H9 (cell line): ENCODE results near the gene DOC2B. TPM values are rescaled to one million over a fixed set of nuclear protein-coding genes. Genes with fewer than 3 reads are reported as not detected.

Experiments used
- DNase-seq: peaks from one replicate; pipeline ENCODE4 v3.0.0-alpha.2; 2017
- H2AFZ ChIP-seq: one replicate; pipeline ENCODE4 v1.6.1; 2013; ENCODE audit warnings: mild to moderate bottlenecking, low read length, control low read depth, moderate library complexity
- H2AK5ac ChIP-seq: 2 replicates; pipeline ENCODE4 v1.6.1; 2013; ENCODE audit warnings: low read length, control low read depth, mixed read lengths; ENCODE audit not compliant: insufficient read length
- H2BK120ac ChIP-seq: one replicate; pipeline ENCODE4 v1.6.1; 2013; ENCODE audit warnings: low read depth, mild to moderate bottlenecking, low read length, control low read depth, inconsistent platforms; ENCODE audit not compliant: poor library complexity, severe bottlenecking
- H2BK12ac ChIP-seq: 2 replicates; pipeline ENCODE4 v1.6.1; 2013; ENCODE audit warnings: low read length, control low read depth, mixed read lengths, low read depth; ENCODE audit not compliant: insufficient read length
- H2BK15ac ChIP-seq: 2 replicates; pipeline ENCODE4 v1.6.1; 2013; ENCODE audit warnings: low read depth, low read length, control low read depth
- H2BK20ac ChIP-seq: one replicate; pipeline ENCODE4 v1.6.1; 2013; ENCODE audit warnings: low read depth, mild to moderate bottlenecking, low read length, control low read depth, inconsistent platforms; ENCODE audit not compliant: poor library complexity, severe bottlenecking
- H2BK5ac ChIP-seq: 2 replicates; pipeline ENCODE4 v1.6.1; 2013; ENCODE audit warnings: low read length, control low read depth, mixed read lengths; ENCODE audit not compliant: insufficient read length
- H3K14ac ChIP-seq: 2 replicates; pipeline ENCODE4 v1.6.1; 2013; ENCODE audit warnings: low read length, control low read depth; ENCODE audit not compliant: insufficient read depth
- H3K18ac ChIP-seq: 2 replicates; pipeline ENCODE4 v1.6.1; 2013; ENCODE audit warnings: low read depth, mild to moderate bottlenecking, mixed read lengths, low read length, control low read depth; ENCODE audit not compliant: insufficient read length
- H3K23ac ChIP-seq: 2 replicates; pipeline ENCODE4 v1.6.1; 2013; ENCODE audit warnings: low read length, control low read depth, mixed read lengths, low read depth; ENCODE audit not compliant: insufficient read length
- H3K23me2 ChIP-seq: 2 replicates; pipeline ENCODE4 v1.6.1; 2013; ENCODE audit warnings: low read depth, mild to moderate bottlenecking, mixed read lengths, low read length, control low read depth; ENCODE audit not compliant: insufficient read length, poor library complexity, severe bottlenecking
- H3K27ac ChIP-seq: 2 replicates; pipeline ENCODE4 v1.5.1; 2013; ENCODE audit warnings: low read length, control low read depth, mixed read lengths, low read depth; ENCODE audit not compliant: insufficient read length
- H3K27me3 ChIP-seq: 2 replicates; pipeline ENCODE4 v1.6.1; 2013; ENCODE audit warnings: low read length, control low read depth, inconsistent platforms; ENCODE audit not compliant: insufficient read depth
- H3K4ac ChIP-seq: 2 replicates; pipeline ENCODE4 v1.6.1; 2013; ENCODE audit warnings: low read depth, mild to moderate bottlenecking, control low read depth, inconsistent platforms, low read length, moderate library complexity
- H3K4me1 ChIP-seq: 2 replicates; pipeline ENCODE4 v1.6.1; 2013; ENCODE audit warnings: low read length, control low read depth, inconsistent platforms; ENCODE audit not compliant: insufficient read depth
- H3K4me2 ChIP-seq: 2 replicates; pipeline ENCODE4 v1.6.1; 2013; ENCODE audit warnings: low read length, control low read depth, mixed read lengths; ENCODE audit not compliant: insufficient read length, insufficient read depth
- H3K56ac ChIP-seq: 2 replicates; pipeline ENCODE4 v1.6.1; 2013; ENCODE audit warnings: low read depth, mild to moderate bottlenecking, mixed read lengths, low read length, control low read depth; ENCODE audit not compliant: insufficient read length
- H3K79me1 ChIP-seq: 2 replicates; pipeline ENCODE4 v1.6.1; 2013; ENCODE audit warnings: low read depth, mild to moderate bottlenecking, moderate library complexity, low read length, control low read depth, inconsistent platforms; ENCODE audit not compliant: insufficient read depth, poor library complexity, severe bottlenecking
- H3K79me2 ChIP-seq: 2 replicates; pipeline ENCODE4 v1.6.1; 2013; ENCODE audit warnings: low read length, control low read depth, inconsistent platforms; ENCODE audit not compliant: insufficient read depth
- H3K9ac ChIP-seq: 2 replicates; pipeline ENCODE4 v1.6.1; 2013; ENCODE audit warnings: low read length, control low read depth, mixed read lengths; ENCODE audit not compliant: insufficient read length; ENCODE audit errors: extremely low read depth
- H3K9me3 ChIP-seq: one replicate; pipeline ENCODE4 v1.6.1; 2013; ENCODE audit warnings: low read depth, low read length, inconsistent platforms; ENCODE audit not compliant: control insufficient read depth
- H3T11ph ChIP-seq: one replicate; pipeline ENCODE4 v1.6.1; 2013; ENCODE audit warnings: mild to moderate bottlenecking, low read length, control low read depth, inconsistent platforms
- H4K20me1 ChIP-seq: one replicate; pipeline ENCODE4 v1.6.1; 2013; ENCODE audit not compliant: control insufficient read depth, insufficient read length, insufficient read depth
- H4K5ac ChIP-seq: 2 replicates; pipeline ENCODE4 v1.6.1; 2013; ENCODE audit warnings: low read depth, mild to moderate bottlenecking, mixed read lengths, low read length, control low read depth; ENCODE audit not compliant: insufficient read length
- H4K8ac ChIP-seq: replicated peaks from 2 replicates; pipeline ENCODE4 v1.6.1; 2013; ENCODE audit warnings: low read length, control low read depth, mixed read lengths, low read depth; ENCODE audit not compliant: insufficient read length
- H4K91ac ChIP-seq: 2 replicates; pipeline ENCODE4 v1.6.1; 2013; ENCODE audit warnings: low read depth, mild to moderate bottlenecking, moderate library complexity, mixed read lengths, low read length, control low read depth; ENCODE audit not compliant: insufficient read length
- H3K27ac Mint-ChIP-seq, 3 experiments: 2 replicates in 2 of 3; 3 replicates in 1 of 3; pipeline ENCODE4 v1.8.0; 2020 to 2021; ENCODE audit warnings: mixed read lengths in 3 of 3, mild to moderate bottlenecking in 1 of 3, moderate library complexity in 1 of 3
- H3K27me3 Mint-ChIP-seq: 2 replicates; pipeline ENCODE4 v1.8.0; 2021; ENCODE audit warnings: low read depth, mild to moderate bottlenecking, moderate library complexity, mixed read lengths
- H3K36me3 Mint-ChIP-seq, 3 experiments: 2 replicates in 2 of 3; 3 replicates in 1 of 3; pipeline ENCODE4 v1.8.0; 2020 to 2021; ENCODE audit warnings: low read depth in 3 of 3, mixed read lengths in 3 of 3; ENCODE audit not compliant: insufficient read depth in 1 of 3
- H3K4me1 Mint-ChIP-seq, 2 experiments: 2 replicates each; pipeline ENCODE4 v1.8.0; 2020; ENCODE audit warnings: mixed read lengths in 2 of 2
- H3K4me3 Mint-ChIP-seq, 2 experiments: 2 replicates in 1 of 2; 3 replicates in 1 of 2; pipeline ENCODE4 v1.8.0; 2020 to 2021; ENCODE audit warnings: mild to moderate bottlenecking in 2 of 2, mixed read lengths in 2 of 2, moderate library complexity in 1 of 2
- H3K9me3 Mint-ChIP-seq, 2 experiments: 2 replicates in 1 of 2; 3 replicates in 1 of 2; pipeline ENCODE4 v1.8.0; 2020; ENCODE audit warnings: mild to moderate bottlenecking in 2 of 2, mixed read lengths in 2 of 2, moderate library complexity in 1 of 2
- WGBS: extraction: QIAGEN DNeasy Blood & Tissue Kit; methylation state at CpG from one replicate; pipeline ENCODE4 v1.1.7; 2013; ENCODE audit warnings: missing lambda C conversion rate, low lambda C conversion rate, mixed read lengths; ENCODE audit not compliant: insufficient read length; ENCODE audit errors: extremely low coverage; 5-methylcytosine and 5-hydroxymethylcytosine counted together
- total RNA-seq: library from RNA; stranded (reverse); gene quantifications from 2 replicates; pipeline ENCODE4 v1.2.1, GENCODE V29; 2021
- TF ChIP-seq, protein P1 (sequence below): fragments of 200-600 bp; sonication (generic); conservative IDR thresholded peaks from 3 replicates; pipeline ENCODE4 v1.8.0; 2021; ENCODE audit warnings: antibody characterized with exemption, mild to moderate bottlenecking

Gene DOC2B
- total RNA-seq, 1 experiment from 2014 or later, result 2.1 TPM

DNA sequence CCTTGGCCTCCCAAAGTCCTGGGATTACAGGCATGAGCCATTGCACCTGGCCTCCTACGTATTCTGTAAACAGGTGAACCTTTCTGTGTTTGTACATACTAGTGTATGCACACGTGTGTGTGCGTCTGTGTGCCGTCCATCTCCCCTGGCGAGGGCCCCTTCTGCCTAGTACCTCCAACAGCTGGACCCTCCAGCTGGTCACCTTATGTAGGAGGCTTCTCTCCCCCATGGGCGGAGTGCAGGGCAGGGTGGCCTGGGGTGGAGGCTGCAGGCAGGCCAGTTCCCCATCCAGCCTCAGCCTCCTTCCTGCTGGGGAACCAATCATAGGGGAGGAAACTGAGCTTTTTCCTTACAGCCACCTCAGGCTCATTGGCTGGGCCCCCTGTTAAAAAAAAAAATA, 24.4 kb upstream of the DOC2B start:
- Histone ChIP-seq H3K79me2 (no peaks in the 10 kb centered on the region), H3K14ac (no peak overlapping the region), H3K27me3 (no peaks in the 10 kb centered on the region), H3K27ac (no peak overlapping the region), H3K4me1 (no peaks in the 10 kb centered on the region), H3K18ac (no peak overlapping the region), H3K4ac (no peak overlapping the region), H2BK5ac (no peak overlapping the region), H2BK15ac (no peak overlapping the region), H3K23me2 (no peaks in the 10 kb centered on the region), H2BK120ac (no peak overlapping the region), H3K9ac (no peak overlapping the region), H4K91ac (no peak overlapping the region), H2BK20ac (no peak overlapping the region), H3K23ac (no peak overlapping the region), H2BK12ac (no peak overlapping the region), H4K5ac (no peak overlapping the region), H4K20me1 (no peaks in the 10 kb centered on the region), H4K8ac (no peak overlapping the region), H2AK5ac (no peak overlapping the region), H3K9me3 (no peaks in the 10 kb centered on the region), H3T11ph (no peak overlapping the region), H3K79me1 (no peaks in the 10 kb centered on the region), H3K4me2 (no peak overlapping the region), H2AFZ (no peak overlapping the region), H3K56ac (no peak overlapping the region)
- Mint-ChIP-seq H3K27me3 (peaks cover 6% of the 10 kb centered on the region), H3K9me3 (peaks cover 7 to 17% of the 10 kb centered on the region in 2 experiments; a peak in 3 of 5 replicates), H3K36me3 (peaks cover 0 to 8% (median 5%) of the 10 kb centered on the region in 3 experiments; a peak in 6 of 7 replicates), H3K4me3 (no peak overlapping the region), H3K27ac (no peak overlapping the region), H3K4me1 (peaks cover 3 to 17% of the 10 kb centered on the region in 2 experiments; a peak in 3 of 4 replicates)
- DNase-seq, result no peak
- TF ChIP-seq, protein P1, sequence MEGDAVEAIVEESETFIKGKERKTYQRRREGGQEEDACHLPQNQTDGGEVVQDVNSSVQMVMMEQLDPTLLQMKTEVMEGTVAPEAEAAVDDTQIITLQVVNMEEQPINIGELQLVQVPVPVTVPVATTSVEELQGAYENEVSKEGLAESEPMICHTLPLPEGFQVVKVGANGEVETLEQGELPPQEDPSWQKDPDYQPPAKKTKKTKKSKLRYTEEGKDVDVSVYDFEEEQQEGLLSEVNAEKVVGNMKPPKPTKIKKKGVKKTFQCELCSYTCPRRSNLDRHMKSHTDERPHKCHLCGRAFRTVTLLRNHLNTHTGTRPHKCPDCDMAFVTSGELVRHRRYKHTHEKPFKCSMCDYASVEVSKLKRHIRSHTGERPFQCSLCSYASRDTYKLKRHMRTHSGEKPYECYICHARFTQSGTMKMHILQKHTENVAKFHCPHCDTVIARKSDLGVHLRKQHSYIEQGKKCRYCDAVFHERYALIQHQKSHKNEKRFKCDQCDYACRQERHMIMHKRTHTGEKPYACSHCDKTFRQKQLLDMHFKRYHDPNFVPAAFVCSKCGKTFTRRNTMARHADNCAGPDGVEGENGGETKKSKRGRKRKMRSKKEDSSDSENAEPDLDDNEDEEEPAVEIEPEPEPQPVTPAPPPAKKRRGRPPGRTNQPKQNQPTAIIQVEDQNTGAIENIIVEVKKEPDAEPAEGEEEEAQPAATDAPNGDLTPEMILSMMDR, result no peak
- no CpG with 5 or more reads among the region's 6 CpGs for WGBS
